ENCODE data around the gene COL15A1.
"Not testable (repeated sequence)": the region's sequence is repeated elsewhere in the genome, so short reads cannot be mapped to it uniquely, and the experiment has no call there.

The COL15A1 gene

DNA sequence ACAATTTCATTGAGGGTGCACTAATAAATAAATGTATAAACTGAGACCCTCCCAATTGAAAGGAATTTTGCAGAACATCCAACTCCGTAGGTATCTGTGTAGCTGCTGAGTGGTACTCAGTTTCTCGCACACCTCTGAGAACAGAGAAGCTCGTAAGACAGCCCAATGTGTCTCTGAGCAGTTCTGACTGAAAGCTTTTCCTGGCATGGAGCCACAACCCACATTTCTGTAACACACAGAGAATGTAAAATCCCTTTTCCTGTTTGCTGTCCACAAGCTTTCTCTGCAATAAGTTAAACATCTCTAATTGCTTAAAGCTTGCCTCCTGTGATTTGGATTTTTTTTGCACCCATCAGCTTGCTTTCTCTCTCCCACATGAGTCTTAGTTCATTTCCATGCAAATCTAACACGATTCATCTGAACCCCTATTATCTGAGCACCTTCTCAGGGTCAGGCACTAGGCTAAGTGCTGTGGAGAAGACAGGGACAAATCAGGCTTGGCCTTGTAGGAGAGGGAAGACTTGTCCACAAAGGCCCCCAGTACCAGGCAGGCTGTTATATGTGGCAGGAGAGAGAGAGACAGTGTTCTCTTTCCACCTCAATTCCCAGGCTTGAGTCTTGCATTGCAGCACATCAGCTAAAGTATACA, 44.2 kb upstream of the COL15A1 start:
- TF ChIP-seq POLR2A (IDR thresholded peaks at IDR 0.05; ENCODE audit: extremely low read depth, insufficient read length) (no peak), MAX (IDR thresholded peaks at IDR 0.05; ENCODE audit: low read depth, low read length) (no peak), MYC (IDR thresholded peaks at IDR 0.05; ENCODE audit: low read depth, low read length) (no peak), CTCF (IDR thresholded peaks at IDR 0.05; ENCODE audit: low read depth, low read length) (no peak)
- DNase-seq (ENCODE audit: low read depth), result peak; percentile 25
- no peak overlapping the region for H3K4me3 ChIP-seq (ENCODE audit: low read depth, low read length)

DNA sequence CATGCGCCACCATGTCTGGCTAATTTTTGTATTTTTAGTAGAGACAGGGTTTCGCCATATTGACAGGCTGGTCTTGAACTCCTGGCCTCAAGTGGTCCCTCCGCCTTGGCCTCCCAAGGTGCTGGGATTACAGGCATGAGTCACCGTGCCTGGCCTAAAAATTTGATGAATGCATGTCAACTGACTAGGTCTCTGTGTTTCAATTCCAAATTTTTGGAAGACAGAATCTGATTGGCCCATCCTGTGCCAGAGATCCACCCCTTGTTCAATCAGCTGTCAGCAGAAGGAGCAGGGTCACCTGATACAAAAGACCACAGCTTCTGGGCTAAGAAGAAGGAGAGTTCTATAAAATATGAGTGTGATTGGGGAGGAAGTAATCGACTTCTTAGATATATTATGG, 43.5 kb upstream of the COL15A1 start:
- DNase-seq (ENCODE audit: low read depth), result no peak
- no peak overlapping the region for H3K4me3 ChIP-seq (ENCODE audit: low read depth, low read length)
- TF ChIP-seq POLR2A (IDR thresholded peaks at IDR 0.05; ENCODE audit: extremely low read depth, insufficient read length) (no peak), MAX (IDR thresholded peaks at IDR 0.05; ENCODE audit: low read depth, low read length) (no peak), MYC (IDR thresholded peaks at IDR 0.05; ENCODE audit: low read depth, low read length) (no peak), CTCF (IDR thresholded peaks at IDR 0.05; ENCODE audit: low read depth, low read length) (no peak)

- no peak overlapping the region for H3K4me3 ChIP-seq (ENCODE audit: low read depth, low read length)
- TF ChIP-seq MAX (IDR thresholded peaks at IDR 0.05; ENCODE audit: low read depth, low read length) (no peak), MYC (IDR thresholded peaks at IDR 0.05; ENCODE audit: low read depth, low read length) (no peak), POLR2A (IDR thresholded peaks at IDR 0.05; ENCODE audit: extremely low read depth, insufficient read length) (no peak), CTCF (IDR thresholded peaks at IDR 0.05; ENCODE audit: low read depth, low read length) (no peak)
- DNase-seq (ENCODE audit: low read depth), result no peak
Measured at GRCh38 chr9:98900725-98901124, 43.0 kb upstream of the COL15A1 start.

- not testable (repeated sequence) for DNase-seq (ENCODE audit: low read depth); H3K4me3 ChIP-seq (ENCODE audit: low read depth, low read length)
Measured at GRCh38 chr9:98901843-98902242, 41.9 kb upstream of the COL15A1 start.

DNA sequence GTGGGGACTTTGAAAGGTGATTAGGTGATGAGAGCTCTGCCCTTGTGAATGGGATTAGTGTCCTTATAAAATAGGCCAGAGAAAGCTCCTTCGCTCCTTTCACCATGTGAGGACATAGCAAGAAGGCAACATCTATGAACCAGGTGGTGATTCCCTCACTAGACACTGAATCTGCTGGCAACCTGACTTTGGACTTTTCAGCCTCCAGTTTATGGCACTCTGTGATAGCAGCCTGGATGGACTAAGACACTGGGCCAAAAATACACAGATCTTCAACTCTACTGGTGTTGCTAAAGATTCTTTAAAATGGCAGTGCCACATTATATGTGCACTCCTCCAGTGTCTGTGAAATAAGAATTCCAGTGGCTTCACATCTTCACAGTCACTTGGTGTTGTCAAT, 41.2 kb upstream of the COL15A1 start:
- no peak overlapping the region for H3K4me3 ChIP-seq (ENCODE audit: low read depth, low read length)
- DNase-seq (ENCODE audit: low read depth), result no peak
- TF ChIP-seq MYC (IDR thresholded peaks at IDR 0.05; ENCODE audit: low read depth, low read length) (no peak), CTCF (IDR thresholded peaks at IDR 0.05; ENCODE audit: low read depth, low read length) (no peak), MAX (IDR thresholded peaks at IDR 0.05; ENCODE audit: low read depth, low read length) (no peak), POLR2A (IDR thresholded peaks at IDR 0.05; ENCODE audit: extremely low read depth, insufficient read length) (no peak)

- no peak for DNase-seq (ENCODE audit: low read depth)
- H3K4me3 ChIP-seq (ENCODE audit: low read depth, low read length), result no peak overlapping the region
- no peak for TF ChIP-seq MAX (IDR thresholded peaks at IDR 0.05; ENCODE audit: low read depth, low read length)
- no peak for TF ChIP-seq POLR2A (IDR thresholded peaks at IDR 0.05; ENCODE audit: extremely low read depth, insufficient read length)
Measured at GRCh38 chr9:98902925-98903324, 40.8 kb upstream of the COL15A1 start.

- H3K4me3 ChIP-seq (ENCODE audit: low read depth, low read length), result no peak overlapping the region
- DNase-seq (ENCODE audit: low read depth), result no peak
- TF ChIP-seq MAX (IDR thresholded peaks at IDR 0.05; ENCODE audit: low read depth, low read length) (no peak), CTCF (IDR thresholded peaks at IDR 0.05; ENCODE audit: low read depth, low read length) (no peak), POLR2A (IDR thresholded peaks at IDR 0.05; ENCODE audit: extremely low read depth, insufficient read length) (no peak), MYC (IDR thresholded peaks at IDR 0.05; ENCODE audit: low read depth, low read length) (no peak)
Measured at GRCh38 chr9:98903961-98904411, 39.7 kb upstream of the COL15A1 start.
